ENCODE results near the gene RTN4IP1.

The RTN4IP1 gene

DNA sequence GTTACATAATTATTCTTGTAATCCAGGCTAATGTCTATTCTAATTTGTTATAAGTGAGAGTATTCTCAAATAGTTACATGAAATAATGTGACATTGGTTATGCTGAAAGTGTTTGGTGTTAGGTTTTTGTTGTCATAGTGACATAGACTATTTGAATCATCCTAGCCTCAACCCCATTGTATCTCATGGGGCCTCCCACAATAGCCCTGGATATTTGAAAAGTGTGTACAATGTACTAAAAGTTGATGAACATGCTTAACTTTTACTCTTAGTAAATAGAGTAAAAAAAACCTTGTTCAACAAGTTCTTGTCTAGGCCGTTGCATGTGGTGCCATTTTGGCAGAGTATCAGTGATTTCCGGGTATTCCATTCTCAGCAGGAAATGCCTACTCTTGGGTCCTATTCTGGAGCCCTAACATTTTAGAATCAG is 83.0 kb downstream of the RTN4IP1 start:
- no peak for DNase-seq

DNA sequence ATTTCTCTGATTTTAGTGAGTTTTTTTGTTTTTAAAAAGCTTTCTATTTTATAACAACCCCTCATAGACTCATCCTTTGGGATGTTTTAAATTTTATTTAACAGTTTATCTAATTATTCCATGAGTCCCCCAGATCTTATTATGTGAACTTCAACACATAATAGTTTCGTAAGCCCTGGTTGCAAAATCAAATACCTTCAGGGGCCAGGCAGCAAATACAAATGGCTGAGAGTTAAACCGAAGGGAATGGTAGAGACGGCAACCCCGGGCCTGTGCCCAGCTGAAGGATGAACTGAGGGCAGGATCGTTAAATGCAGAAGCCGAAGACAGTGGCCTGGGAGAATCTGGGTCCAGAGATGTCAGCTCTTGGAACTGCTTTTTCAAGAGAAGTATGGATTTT is 88.4 kb downstream of the RTN4IP1 start:
- DNase-seq: no peak

GRCh38 chr6:106540432-106540831 is 88.9 kb downstream of the RTN4IP1 start:
- DNase-seq: no peak

GRCh38 chr6:106539936-106540335 is 89.4 kb downstream of the RTN4IP1 start:
- no peak for DNase-seq

- no peak for DNase-seq
These were observed 91.2 kb downstream of the RTN4IP1 start for GRCh38 chr6:106538145-106538544.

GRCh38 chr6:106537662-106538061 is 91.6 kb downstream of the RTN4IP1 start:
- no peak for DNase-seq

DNA sequence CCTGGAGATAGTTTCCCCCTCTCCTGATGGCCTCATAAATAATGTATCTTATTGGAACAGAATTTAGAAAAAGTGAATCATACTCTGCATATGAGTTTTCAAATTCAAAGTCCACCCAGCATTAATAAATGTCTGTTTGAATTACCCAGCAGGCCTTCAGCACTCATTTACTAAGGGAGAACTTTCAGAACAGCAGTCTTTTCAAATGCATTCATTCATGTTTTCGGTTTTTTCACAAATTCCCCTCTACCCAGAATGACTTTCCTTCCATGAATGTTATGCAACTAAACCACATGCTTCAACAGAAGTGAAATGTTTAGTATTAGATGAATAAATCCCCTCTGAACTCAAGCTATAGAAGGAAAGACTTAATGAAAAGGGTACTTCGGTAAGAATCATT is 92.4 kb downstream of the RTN4IP1 start:
- DNase-seq: no peak

DNA sequence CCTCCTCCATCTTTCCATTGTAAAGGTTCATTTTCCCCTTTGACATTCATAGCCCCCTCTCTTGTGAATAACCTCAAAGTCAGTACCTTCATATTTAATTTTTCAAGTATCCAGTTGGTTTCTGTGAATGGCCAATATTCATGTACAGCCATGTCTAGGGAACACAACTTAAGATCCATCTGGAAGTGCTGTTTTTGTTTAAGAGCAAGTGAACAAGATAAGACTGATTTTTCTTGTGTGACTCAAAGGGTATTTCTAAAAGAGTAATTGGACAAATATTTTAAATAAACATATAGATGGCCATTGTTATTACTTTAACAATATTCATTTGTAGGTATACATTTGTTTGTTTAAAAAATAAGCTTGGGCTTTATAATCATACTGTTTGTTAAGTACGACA is 92.9 kb downstream of the RTN4IP1 start:
- no peak for DNase-seq

GRCh38 chr6:106535012-106535411 is 94.3 kb downstream of the RTN4IP1 start:
- DNase-seq: no peak

DNA sequence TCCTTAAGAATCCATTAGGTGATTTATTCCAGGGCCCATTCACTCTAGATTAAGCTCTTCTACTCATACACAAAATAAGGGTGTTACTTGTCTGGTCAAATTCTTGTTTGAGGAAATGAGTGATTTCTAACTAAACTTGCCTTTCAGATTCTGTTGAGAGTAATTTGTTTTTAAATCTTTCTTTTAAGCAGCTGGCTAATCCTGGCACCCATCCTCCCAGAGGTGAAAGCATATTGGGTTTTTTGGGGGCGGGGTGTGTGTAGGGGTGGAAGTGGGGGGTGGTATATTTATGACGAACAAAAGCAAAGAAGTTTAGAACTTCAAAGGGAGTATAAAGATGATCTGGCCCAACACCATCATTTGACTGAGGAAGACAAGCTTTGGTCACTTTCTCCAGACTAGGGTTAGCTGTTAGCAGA is 94.7 kb downstream of the RTN4IP1 start:
- no peak for DNase-seq

- no peak for DNase-seq
These were observed 95.3 kb downstream of the RTN4IP1 start for GRCh38 chr6:106534004-106534403.

GRCh38 chr6:106533054-106533453 is 96.2 kb downstream of the RTN4IP1 start:
- no peak for DNase-seq

DNA sequence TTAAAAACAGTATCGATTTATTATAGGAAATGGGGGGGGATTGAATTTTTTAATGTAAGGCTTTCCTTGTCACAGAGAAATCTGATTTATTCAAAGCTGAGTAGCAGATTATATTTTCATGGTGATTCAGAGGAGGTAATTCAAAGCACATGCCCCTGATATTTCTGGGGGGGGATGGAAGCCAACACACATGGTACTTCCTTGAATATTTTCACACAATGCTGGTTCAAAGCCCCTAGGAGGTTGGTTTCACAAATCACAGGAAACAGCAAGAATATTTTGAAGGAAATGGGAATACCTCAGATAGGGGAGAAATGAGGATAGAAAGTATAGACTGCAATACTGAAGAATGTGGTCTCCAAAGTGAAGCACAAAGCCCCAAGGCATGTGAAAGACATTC is 98.8 kb downstream of the RTN4IP1 start:
- no peak for DNase-seq

DNA sequence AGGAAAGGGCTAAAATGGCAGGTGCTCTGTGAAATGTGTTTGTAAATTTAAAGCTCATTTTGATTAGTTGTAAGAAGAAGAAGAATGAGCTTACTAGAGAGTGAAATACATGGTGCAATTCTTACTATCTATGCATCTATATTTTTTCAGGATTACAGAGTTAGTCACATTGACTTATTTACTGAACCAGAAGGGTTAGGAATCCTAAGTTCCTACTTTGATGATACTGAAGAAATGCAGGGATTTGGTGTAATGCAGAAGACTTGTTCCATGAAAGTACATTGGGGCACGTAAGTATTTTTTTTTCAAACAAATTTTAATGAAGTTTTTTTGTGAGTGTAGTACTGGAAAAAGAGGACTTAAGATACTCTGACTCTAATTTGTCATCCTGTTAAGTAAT is 99.3 kb downstream of the RTN4IP1 start:
- no peak for DNase-seq

GRCh38 chr6:106529438-106529837 is 99.9 kb downstream of the RTN4IP1 start:
- DNase-seq: no peak

DNA sequence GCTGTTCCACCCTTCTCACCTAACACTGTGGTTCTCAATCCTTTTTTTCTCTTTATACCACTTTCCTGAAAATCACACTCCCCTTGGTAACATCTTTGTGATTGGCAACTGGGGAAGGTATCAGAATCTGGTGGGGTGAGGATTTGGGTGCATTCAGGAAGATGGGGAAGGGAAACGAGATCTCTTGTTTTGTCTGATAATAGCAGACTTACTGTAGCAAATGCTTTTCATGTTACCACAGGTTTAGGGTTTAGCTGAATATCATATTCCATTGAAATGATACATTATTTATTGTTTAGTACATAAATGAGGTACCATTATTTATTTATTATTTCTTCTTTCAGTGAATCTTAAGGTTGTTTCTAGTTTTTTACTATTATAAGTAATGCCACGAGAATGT is 100.8 kb downstream of the RTN4IP1 start:
- DNase-seq: no peak

GRCh38 chr6:106527979-106528378 is 101.3 kb downstream of the RTN4IP1 start:
- peak; percentile 30 to 94 for DNase-seq

DNA sequence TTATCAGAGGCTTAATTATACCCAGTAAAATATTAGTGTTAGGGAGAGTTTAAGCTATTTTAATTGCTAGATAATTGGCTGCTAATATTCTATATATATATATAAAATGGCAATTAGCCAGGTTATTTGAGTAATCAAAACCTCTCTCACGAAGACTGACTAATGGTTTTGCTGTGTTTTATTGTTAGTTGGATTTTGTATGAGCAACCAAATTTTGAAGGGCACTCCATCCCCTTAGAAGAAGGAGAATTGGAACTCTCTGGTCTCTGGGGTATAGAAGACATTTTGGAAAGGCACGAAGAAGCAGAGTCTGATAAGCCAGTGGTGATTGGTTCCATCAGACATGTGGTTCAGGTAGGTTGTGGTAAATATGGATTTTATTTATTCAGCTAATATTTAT is 102.2 kb downstream of the RTN4IP1 start:
- DNase-seq: no peak

GRCh38 chr6:106525882-106526275 is 103.4 kb downstream of the RTN4IP1 start:
- DNase-seq: no peak

DNA sequence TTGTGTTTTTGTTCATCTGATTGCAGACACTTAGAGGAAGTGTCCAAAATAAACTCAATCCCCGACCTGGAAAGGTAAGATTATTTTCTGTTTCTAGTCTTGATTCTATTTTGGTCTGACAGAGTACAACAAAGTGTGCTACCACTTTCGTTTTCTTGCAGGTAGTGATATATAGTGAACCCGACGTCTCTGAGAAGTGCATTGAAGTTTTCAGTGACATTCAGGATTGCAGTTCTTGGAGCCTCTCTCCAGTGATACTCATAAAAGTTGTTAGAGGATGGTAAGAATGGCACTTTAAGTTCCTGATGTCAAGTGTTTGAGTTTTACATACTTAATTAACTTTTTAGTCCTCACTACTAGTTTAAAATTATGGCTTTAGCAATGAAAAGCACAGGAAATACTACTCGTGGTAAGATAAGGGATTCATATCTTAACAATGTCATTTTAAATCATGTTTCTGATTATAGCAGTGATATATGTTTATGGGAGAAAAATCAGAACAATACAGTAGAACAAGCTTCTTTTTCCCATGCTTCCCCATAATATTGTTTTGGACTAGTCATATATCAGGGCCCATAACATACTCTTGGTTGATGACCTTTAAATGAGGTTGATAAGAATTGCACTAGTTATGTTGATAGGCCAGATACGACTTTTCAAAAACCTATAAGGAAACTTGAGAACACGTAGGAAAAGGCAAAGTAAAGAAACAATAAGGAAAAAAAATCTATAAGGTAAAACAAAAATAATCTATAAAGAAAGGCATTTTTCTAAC is 104.0 kb downstream of the RTN4IP1 start:
- no peak for DNase-seq

GRCh38 chr6:106522562-106523250 is 106.6 kb downstream of the RTN4IP1 start:
- no peak for DNase-seq

Data from SW 1271 (cell line).